ENCODE data around the gene PTPRN2.

The PTPRN2 gene

GRCh38 chr7:158101821-158102450 lies 485.7 kb downstream of the PTPRN2 start:
- Mint-ChIP-seq H3K9me3 (peaks cover 7% of the 10 kb centered on the region), H3K27ac (no peak overlapping the region), H3K36me3 (ENCODE audit: low read depth) (no peaks in the 10 kb centered on the region), H3K27me3 (peaks cover 7% of the 10 kb centered on the region), H3K4me1 (ENCODE audit: low read depth) (no peaks in the 10 kb centered on the region), H3K4me3 (no peak overlapping the region)

GRCh38 chr7:158098125-158099030 lies 489.2 kb downstream of the PTPRN2 start:
- no peaks in the 10 kb centered on the region for H3K4me1 Mint-ChIP-seq (ENCODE audit: low read depth)
- H3K4me3 Mint-ChIP-seq, result no peak overlapping the region
- H3K36me3 Mint-ChIP-seq (ENCODE audit: low read depth), result no peaks in the 10 kb centered on the region
- H3K27ac Mint-ChIP-seq, result no peak overlapping the region
- H3K27me3 Mint-ChIP-seq, result peaks cover 7% of the 10 kb centered on the region
- peaks cover 7% of the 10 kb centered on the region for H3K9me3 Mint-ChIP-seq

- peaks cover 7% of the 10 kb centered on the region for H3K27me3 Mint-ChIP-seq
- H3K27ac Mint-ChIP-seq, result no peak overlapping the region
- H3K36me3 Mint-ChIP-seq (ENCODE audit: low read depth), result no peaks in the 10 kb centered on the region
- peaks cover 7% of the 10 kb centered on the region for H3K9me3 Mint-ChIP-seq
- no peaks in the 10 kb centered on the region for H3K4me1 Mint-ChIP-seq (ENCODE audit: low read depth)
- H3K4me3 Mint-ChIP-seq, result no peak overlapping the region
These were observed 490.0 kb downstream of the PTPRN2 start for GRCh38 chr7:158097453-158098124.

- Mint-ChIP-seq H3K9me3 (peaks cover 7% of the 10 kb centered on the region), H3K27ac (no peak overlapping the region), H3K4me1 (ENCODE audit: low read depth) (no peaks in the 10 kb centered on the region), H3K27me3 (peaks cover 7% of the 10 kb centered on the region), H3K36me3 (ENCODE audit: low read depth) (no peaks in the 10 kb centered on the region), H3K4me3 (no peak overlapping the region)
These were observed 490.5 kb downstream of the PTPRN2 start for GRCh38 chr7:158097106-158097452.

GRCh38 chr7:158096582-158096981 lies 491.0 kb downstream of the PTPRN2 start:
- Mint-ChIP-seq H3K27ac (no peak overlapping the region), H3K4me3 (no peak overlapping the region), H3K36me3 (ENCODE audit: low read depth) (no peaks in the 10 kb centered on the region), H3K4me1 (ENCODE audit: low read depth) (no peaks in the 10 kb centered on the region), H3K27me3 (peaks cover 7% of the 10 kb centered on the region), H3K9me3 (peaks cover 7% of the 10 kb centered on the region)

- Mint-ChIP-seq H3K27ac (no peak overlapping the region), H3K36me3 (ENCODE audit: low read depth) (no peaks in the 10 kb centered on the region), H3K9me3 (no peaks in the 10 kb centered on the region), H3K27me3 (no peaks in the 10 kb centered on the region), H3K4me3 (no peak overlapping the region), H3K4me1 (ENCODE audit: low read depth) (no peaks in the 10 kb centered on the region)
These were observed 492.9 kb downstream of the PTPRN2 start for GRCh38 chr7:158094671-158095226.

GRCh38 chr7:158094046-158094445 lies 493.6 kb downstream of the PTPRN2 start:
- Mint-ChIP-seq H3K36me3 (ENCODE audit: low read depth) (no peaks in the 10 kb centered on the region), H3K27ac (no peak overlapping the region), H3K4me3 (no peak overlapping the region), H3K4me1 (ENCODE audit: low read depth) (no peaks in the 10 kb centered on the region), H3K27me3 (no peaks in the 10 kb centered on the region), H3K9me3 (no peaks in the 10 kb centered on the region)

GRCh38 chr7:158093156-158093796 lies 494.3 kb downstream of the PTPRN2 start:
- Mint-ChIP-seq H3K4me1 (ENCODE audit: low read depth) (no peaks in the 10 kb centered on the region), H3K27ac (no peak overlapping the region), H3K36me3 (ENCODE audit: low read depth) (no peaks in the 10 kb centered on the region), H3K4me3 (no peak overlapping the region), H3K27me3 (no peaks in the 10 kb centered on the region), H3K9me3 (no peaks in the 10 kb centered on the region)

GRCh38 chr7:158087196-158087595 lies 500.4 kb downstream of the PTPRN2 start:
- Mint-ChIP-seq H3K9me3 (peaks cover 20% of the 10 kb centered on the region), H3K27ac (no peak overlapping the region), H3K4me1 (ENCODE audit: low read depth) (no peaks in the 10 kb centered on the region), H3K4me3 (no peak overlapping the region), H3K27me3 (no peaks in the 10 kb centered on the region), H3K36me3 (ENCODE audit: low read depth) (peaks cover 4% of the 10 kb centered on the region)

- Mint-ChIP-seq H3K27me3 (no peaks in the 10 kb centered on the region), H3K4me1 (ENCODE audit: low read depth) (no peaks in the 10 kb centered on the region), H3K36me3 (ENCODE audit: low read depth) (peaks cover 4% of the 10 kb centered on the region), H3K4me3 (no peak overlapping the region), H3K27ac (no peak overlapping the region), H3K9me3 (peaks cover 20% of the 10 kb centered on the region)
These were observed 501.6 kb downstream of the PTPRN2 start for GRCh38 chr7:158085741-158086695.

- peaks cover 20% of the 10 kb centered on the region for H3K9me3 Mint-ChIP-seq
- H3K4me1 Mint-ChIP-seq (ENCODE audit: low read depth), result no peaks in the 10 kb centered on the region
- H3K4me3 Mint-ChIP-seq, result no peak overlapping the region
- no peaks in the 10 kb centered on the region for H3K27me3 Mint-ChIP-seq
- peaks cover 4% of the 10 kb centered on the region for H3K36me3 Mint-ChIP-seq (ENCODE audit: low read depth)
- H3K27ac Mint-ChIP-seq, result no peak overlapping the region
These were observed 503.1 kb downstream of the PTPRN2 start for GRCh38 chr7:158084555-158084954.

GRCh38 chr7:158083526-158084310 lies 503.9 kb downstream of the PTPRN2 start:
- Mint-ChIP-seq H3K27ac (no peak overlapping the region), H3K9me3 (peaks cover 20% of the 10 kb centered on the region), H3K27me3 (no peaks in the 10 kb centered on the region)

GRCh38 chr7:158082761-158083160 lies 504.9 kb downstream of the PTPRN2 start:
- Mint-ChIP-seq H3K36me3 (ENCODE audit: low read depth) (peaks cover 4% of the 10 kb centered on the region), H3K9me3 (peaks cover 20% of the 10 kb centered on the region), H3K4me1 (ENCODE audit: low read depth) (no peaks in the 10 kb centered on the region), H3K27me3 (no peaks in the 10 kb centered on the region), H3K4me3 (no peak overlapping the region), H3K27ac (no peak overlapping the region)

More at GRCh38 chr7:158083526-158084310, 503.9 kb downstream of the PTPRN2 start:
- no peaks in the 10 kb centered on the region for H3K4me1 Mint-ChIP-seq (ENCODE audit: low read depth)
- peaks cover 4% of the 10 kb centered on the region for H3K36me3 Mint-ChIP-seq (ENCODE audit: low read depth)
- H3K4me3 Mint-ChIP-seq, result no peak overlapping the region
